NCI-H1930 (cell line): ENCODE data around the gene EPB41L4A.
A peak's percentile ranks its signal among the peaks of the same experiment; 100 is the strongest.
"Not testable (repeated sequence)": the region's sequence is repeated elsewhere in the genome, so short reads cannot be mapped to it uniquely, and the experiment has no call there.

Source experiments
- DNase-seq, 2 experiments: peaks; one replicate each; lab custom pipeline; 2025; lab: John Stamatoyannopoulos, UW

Gene EPB41L4A

GRCh38 chr5:112401924-112402323, 17.2 kb downstream of the EPB41L4A start:
- no peak for DNase-seq

- DNase-seq, result no peak
Observed at GRCh38 chr5:112397690-112398089, 21.4 kb downstream of the EPB41L4A start.

- DNase-seq, result no peak
Observed at GRCh38 chr5:112396430-112396829, 22.6 kb downstream of the EPB41L4A start.

- not testable (repeated sequence) for DNase-seq
Observed at GRCh38 chr5:112395299-112395698, 23.8 kb downstream of the EPB41L4A start.

GRCh38 chr5:112390327-112390726, 28.8 kb downstream of the EPB41L4A start:
- no peak for DNase-seq

- peak; percentile 2 to 31 for DNase-seq
Observed at GRCh38 chr5:112388739-112389138, 30.3 kb downstream of the EPB41L4A start.

GRCh38 chr5:112388074-112388473, 31.0 kb downstream of the EPB41L4A start:
- no peak for DNase-seq

GRCh38 chr5:112386766-112387165, 32.3 kb downstream of the EPB41L4A start:
- DNase-seq, result no peak

- DNase-seq, result no peak
Observed at GRCh38 chr5:112385969-112386368, 33.1 kb downstream of the EPB41L4A start.

GRCh38 chr5:112385566-112385965, 33.5 kb downstream of the EPB41L4A start:
- DNase-seq, result no peak

GRCh38 chr5:112384523-112384922, 34.6 kb downstream of the EPB41L4A start:
- DNase-seq, result no peak

GRCh38 chr5:112382886-112383285, 36.2 kb downstream of the EPB41L4A start:
- DNase-seq, result no peak

GRCh38 chr5:112381521-112381920, 37.6 kb downstream of the EPB41L4A start:
- DNase-seq, result no peak

- DNase-seq, result no peak
Observed at GRCh38 chr5:112379542-112380325, 39.3 kb downstream of the EPB41L4A start.

GRCh38 chr5:112374818-112375217, 44.3 kb downstream of the EPB41L4A start:
- no peak for DNase-seq

GRCh38 chr5:112374356-112374755, 44.7 kb downstream of the EPB41L4A start:
- no peak for DNase-seq

- DNase-seq, result no peak
Observed at GRCh38 chr5:112373885-112374284, 45.2 kb downstream of the EPB41L4A start.

GRCh38 chr5:112372543-112372942, 46.5 kb downstream of the EPB41L4A start:
- no peak for DNase-seq

GRCh38 chr5:112371067-112371466, 48.0 kb downstream of the EPB41L4A start:
- no peak for DNase-seq

- no peak for DNase-seq
Observed at GRCh38 chr5:112367400-112367799, 51.7 kb downstream of the EPB41L4A start.

- no peak for DNase-seq
Observed at GRCh38 chr5:112366987-112367386, 52.1 kb downstream of the EPB41L4A start.

GRCh38 chr5:112360740-112361139, 58.3 kb downstream of the EPB41L4A start:
- DNase-seq, result not testable (repeated sequence)

GRCh38 chr5:112356178-112356956, 62.7 kb downstream of the EPB41L4A start:
- DNase-seq, result no peak
